Small intestine (tissue), 7 donors: ENCODE data around the gene TANGO6. TPM values are rescaled to one million over a fixed set of nuclear protein-coding genes. Genes with fewer than 3 reads are reported as not detected.
A peak's percentile ranks its signal among the peaks of the same experiment; 100 is the strongest.

Source experiments
- DNase-seq, 2 donors: peaks; one replicate each; pipeline versions ENCODE4 v3.0.0 to v3.0.0-alpha.2; 2013
- FAIRE-seq: peaks from 2 replicates; lab custom pipeline; 2012; peaks lifted over from hg19 to GRCh38; lab: Jason Lieb, UNC
- H3K27ac ChIP-seq, 3 donors: one replicate each; pipeline ENCODE4 v1.5.1; 2013; ENCODE audit warnings: low read length in 2 of 3, mild to moderate bottlenecking in 2 of 3, control low read depth in 1 of 3, inconsistent platforms in 1 of 3, low read depth in 1 of 3, moderate library complexity in 1 of 3
- H3K27me3 ChIP-seq, 3 donors: one replicate each; pipeline ENCODE4 v1.6.1; 2013; ENCODE audit warnings: low read length in 3 of 3, inconsistent platforms in 1 of 3; ENCODE audit not compliant: control insufficient read depth in 3 of 3, insufficient read depth in 3 of 3
- H3K36me3 ChIP-seq, 3 donors: one replicate each; pipeline ENCODE4 v1.6.1; 2013; ENCODE audit warnings: low read length in 3 of 3, inconsistent platforms in 1 of 3, low read depth in 1 of 3, mild to moderate bottlenecking in 1 of 3, moderate library complexity in 1 of 3; ENCODE audit not compliant: control insufficient read depth in 3 of 3, insufficient read depth in 2 of 3
- H3K4me1 ChIP-seq, 3 donors: one replicate each; pipeline ENCODE4 v1.6.1; 2013; ENCODE audit warnings: low read length in 2 of 3, inconsistent platforms in 1 of 3, low read depth in 1 of 3, mild to moderate bottlenecking in 1 of 3, moderate library complexity in 1 of 3; ENCODE audit not compliant: control insufficient read depth in 3 of 3, insufficient read depth in 2 of 3
- H3K4me3 ChIP-seq, 3 donors: one replicate each; pipeline ENCODE4 v1.5.1; 2013; ENCODE audit warnings: low read length in 3 of 3, control low read depth in 1 of 3, inconsistent platforms in 1 of 3, low read depth in 1 of 3, mild to moderate bottlenecking in 1 of 3, moderate library complexity in 1 of 3
- H3K9me3 ChIP-seq, 2 donors: one replicate each; pipeline ENCODE4 v1.6.1; 2013; ENCODE audit warnings: low read depth in 1 of 2, low read length in 1 of 2; ENCODE audit not compliant: control insufficient read depth in 2 of 2, insufficient read depth in 1 of 2
- WGBS, 3 donors: extraction: QIAGEN DNeasy Blood & Tissue Kit; methylation state at CpG; one replicate each; pipeline ENCODE4 v1.1.7; 2013; 5-methylcytosine and 5-hydroxymethylcytosine counted together
- polyA plus RNA-seq, 4 donors: library from polyadenylated mRNA; stranded (reverse) in 3 of 4; unstranded in 1 of 4; fragments of 200-250 nt in 3 of 4; fragments of 120-200 nt in 1 of 4; gene quantifications; one replicate each; pipeline versions ENCODE4 v1.2.1 to v1.2.3, GENCODE V29; 2013
- donor health status: healthy with polysubstance abuse.
- donor health status: control.
- donor health status: control.
- donor health status: Bipolar disorder and iron deficiency.
- donor health status: healthy.

The TANGO6 gene
- polyA plus RNA-seq, 4 donors = 0.67 to 7.7 (median 2.9) TPM

- H3K9me3 ChIP-seq = no peaks in the 10 kb centered on the region
- no peaks in the 10 kb centered on the region for H3K27me3 ChIP-seq
- 81 to 86% (median 85%) methylated on average over 5 of the region's 5 CpGs for WGBS, 3 donors
- DNase-seq (no peak), FAIRE-seq (no peak)
- no peak overlapping the region for H3K4me3 ChIP-seq
- no peak overlapping the region for H3K27ac ChIP-seq
- peaks cover 2 to 8% (median 4%) of the 10 kb centered on the region in 3 donors for H3K4me1 ChIP-seq
- peaks cover 0 to 6% (median 0%) of the 10 kb centered on the region in 3 donors for H3K36me3 ChIP-seq
Measured at GRCh38 chr16:69085032-69085695, 241.8 kb downstream of the TANGO6 start.

- no peaks in the 10 kb centered on the region for H3K27me3 ChIP-seq
- WGBS, 3 donors = 66 to 83% (median 78%) methylated on average over 3 of the region's 3 CpGs
- DNase-seq = no peak
Measured at GRCh38 chr16:69087161-69087581, 243.8 kb downstream of the TANGO6 start.

DNA sequence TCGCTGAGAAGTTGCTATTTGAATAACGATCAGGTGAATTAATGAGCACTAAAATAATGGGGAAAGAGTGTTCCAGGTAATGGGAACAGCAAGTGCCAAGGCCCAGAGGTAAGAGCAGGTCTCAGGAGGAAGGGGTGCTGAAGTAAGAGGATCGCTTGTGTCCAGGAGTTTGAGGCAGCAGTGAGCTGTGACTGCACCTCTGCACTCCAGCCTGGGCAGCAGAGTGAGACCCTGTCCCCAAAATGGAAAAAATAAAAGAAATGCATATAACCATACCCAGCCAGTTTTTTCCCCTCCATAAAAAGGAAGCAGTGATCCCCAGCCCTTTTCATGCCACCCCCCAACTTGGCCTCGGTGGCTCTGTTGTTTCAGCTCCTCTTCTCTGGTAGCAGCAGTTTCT is 245.4 kb downstream of the TANGO6 start:
- Histone ChIP-seq H3K27ac (no peak overlapping the region), H3K9me3 (no peaks in the 10 kb centered on the region), H3K36me3 (peaks cover 0 to 2% (median 0%) of the 10 kb centered on the region in 3 donors), H3K4me1 (peaks cover 2 to 8% (median 4%) of the 10 kb centered on the region in 3 donors), H3K27me3 (no peaks in the 10 kb centered on the region), H3K4me3 (no peak overlapping the region)
- FAIRE-seq (no peak), DNase-seq (no peak)
- WGBS, 3 donors = 65 to 81% (median 65%) methylated on average over 4 of the region's 4 CpGs

More at GRCh38 chr16:69087161-69087581, 243.8 kb downstream of the TANGO6 start:
- no peak overlapping the region for H3K4me3 ChIP-seq
- no peak for FAIRE-seq
- no peaks in the 10 kb centered on the region for H3K9me3 ChIP-seq
- H3K4me1 ChIP-seq = peaks cover 2 to 8% (median 4%) of the 10 kb centered on the region in 3 donors
- peaks cover 0 to 6% (median 0%) of the 10 kb centered on the region in 3 donors for H3K36me3 ChIP-seq
- no peak overlapping the region for H3K27ac ChIP-seq

DNA sequence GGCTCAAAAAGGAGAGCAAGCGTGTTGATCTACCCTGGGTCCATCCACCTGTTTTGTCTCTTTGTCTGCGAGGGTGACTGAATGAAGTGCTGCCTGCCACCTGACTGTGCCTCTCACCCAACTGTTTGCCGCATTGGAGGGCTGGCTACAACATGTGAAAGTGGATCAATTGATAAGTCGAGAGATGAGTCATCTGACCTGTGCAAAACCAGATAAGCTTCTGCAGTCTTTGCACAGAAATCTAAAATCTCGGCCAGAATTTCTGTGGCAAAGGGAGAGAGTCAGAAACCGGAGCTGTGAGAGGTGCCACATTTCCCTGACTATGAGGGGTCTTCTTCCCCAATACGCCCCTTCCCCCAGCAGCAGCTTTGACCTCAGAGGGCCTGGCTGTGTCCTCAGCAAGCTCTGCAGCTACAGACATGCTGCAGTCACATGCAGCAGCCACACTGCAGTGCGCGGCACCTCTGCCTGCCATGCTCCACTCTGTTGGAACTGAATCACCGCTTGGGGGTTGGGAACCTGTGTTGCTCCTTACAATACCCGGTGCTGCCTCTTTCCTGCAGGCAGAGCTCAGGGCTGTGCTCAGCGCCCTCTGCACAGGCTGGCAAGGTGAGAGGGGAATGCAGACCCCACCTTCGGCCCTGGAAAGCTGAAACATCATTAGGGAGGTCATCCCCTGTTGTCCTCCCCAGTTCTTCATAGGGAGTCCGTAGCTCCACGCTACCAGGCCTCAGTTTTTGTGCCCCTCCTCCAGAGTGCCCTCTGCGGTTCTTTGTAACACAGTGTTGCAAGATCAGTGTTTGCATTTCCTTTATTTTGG is 246.0 kb downstream of the TANGO6 start:
- DNase-seq (peak; percentile 32 to 68), FAIRE-seq (no peak)
- no peaks in the 10 kb centered on the region for H3K27me3 ChIP-seq
- no peaks in the 10 kb centered on the region for H3K9me3 ChIP-seq
- WGBS, 3 donors = 22 to 45% (median 30%) methylated on average over 16 of the region's 16 CpGs
- H3K36me3 ChIP-seq = peaks cover 0 to 2% (median 0%) of the 10 kb centered on the region in 3 donors
- H3K27ac ChIP-seq = no peak overlapping the region
- H3K4me1 ChIP-seq = peaks cover 2 to 8% (median 4%) of the 10 kb centered on the region in 3 donors
- H3K4me3 ChIP-seq = no peak overlapping the region

DNA sequence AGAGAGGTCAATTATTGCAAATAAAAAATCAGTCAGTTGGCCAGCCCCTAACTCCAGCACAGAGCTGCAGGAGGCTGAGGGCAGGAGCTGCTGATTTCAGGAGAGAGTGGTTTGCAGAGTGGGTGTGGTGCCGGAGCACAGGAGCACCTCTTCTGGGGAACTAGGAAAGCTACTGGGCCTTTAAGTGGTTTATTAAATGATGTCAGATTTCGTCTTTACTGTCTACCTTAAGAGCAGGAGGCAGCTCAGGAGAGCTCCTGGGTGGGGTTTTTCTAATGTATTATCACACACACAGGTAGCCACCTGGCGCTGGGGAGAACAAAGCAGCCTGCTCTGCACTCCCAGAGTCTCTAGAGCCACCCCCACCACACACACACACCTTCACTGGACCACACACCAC is 250.6 kb downstream of the TANGO6 start:
- Histone ChIP-seq H3K4me1 (peaks cover 2 to 7% (median 4%) of the 10 kb centered on the region in 3 donors), H3K4me3 (no peak overlapping the region), H3K9me3 (no peaks in the 10 kb centered on the region), H3K27ac (no peak overlapping the region), H3K27me3 (no peaks in the 10 kb centered on the region), H3K36me3 (no peaks in the 10 kb centered on the region)
- DNase-seq (no peak), FAIRE-seq (no peak)
- WGBS, 3 donors = 24 to 54% (median 50%) methylated on average over 3 of the region's 3 CpGs

DNA sequence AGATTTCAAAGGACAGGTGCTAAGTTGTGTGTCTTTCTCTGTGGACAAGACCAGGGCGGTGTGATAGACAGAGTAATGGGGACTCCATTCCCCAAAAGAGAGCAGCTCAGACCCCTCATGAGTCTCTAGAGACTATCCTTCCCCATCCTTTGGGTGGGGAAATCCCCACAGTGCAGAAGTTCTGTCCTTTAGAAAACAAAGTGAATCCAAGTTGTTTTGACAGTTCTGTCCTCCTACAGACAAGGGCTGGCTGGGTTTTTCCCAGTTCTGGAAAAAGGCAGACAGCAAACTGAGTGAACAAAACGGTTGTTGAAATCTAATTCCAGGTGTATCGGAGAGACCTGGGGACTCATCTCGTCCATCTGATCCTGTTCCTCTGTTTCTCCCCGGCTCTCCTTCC is 251.2 kb downstream of the TANGO6 start:
- DNase-seq = no peak
- Histone ChIP-seq H3K4me3 (no peak overlapping the region), H3K27me3 (no peaks in the 10 kb centered on the region), H3K36me3 (no peaks in the 10 kb centered on the region), H3K27ac (no peak overlapping the region), H3K4me1 (peaks cover 0 to 2% (median under 1%) of the 10 kb centered on the region in 3 donors), H3K9me3 (no peaks in the 10 kb centered on the region)
- no peak for FAIRE-seq
- 75 to 85% (median 77%) methylated on average over 5 of the region's 5 CpGs for WGBS, 3 donors

DNA sequence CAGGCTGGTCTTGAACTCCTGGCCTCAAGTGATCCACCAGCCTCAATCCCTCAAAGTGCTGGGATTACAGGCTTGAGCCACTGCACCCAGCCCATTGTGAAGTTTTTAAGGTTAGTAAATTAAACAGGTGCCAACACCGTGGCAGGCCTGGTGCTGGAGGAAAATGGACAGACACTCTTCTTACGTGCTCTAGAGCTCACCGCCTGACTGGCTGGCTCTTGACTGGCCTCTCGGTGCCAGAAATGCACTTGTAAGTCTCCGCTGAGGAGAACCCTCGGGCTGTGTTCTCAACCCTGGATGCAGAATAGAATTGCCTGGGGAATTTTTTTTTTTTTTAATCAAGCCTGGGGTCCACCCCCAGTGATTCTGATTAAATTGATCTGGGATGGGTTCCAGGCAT is 251.9 kb downstream of the TANGO6 start:
- no peak overlapping the region for H3K4me3 ChIP-seq
- WGBS, 3 donors = 88 to 92% (median 92%) methylated on average over 6 of the region's 6 CpGs
- peaks cover 0 to 3% (median 0%) of the 10 kb centered on the region in 3 donors for H3K27me3 ChIP-seq
- H3K36me3 ChIP-seq = no peaks in the 10 kb centered on the region
- no peak overlapping the region for H3K27ac ChIP-seq
- H3K4me1 ChIP-seq = no peaks in the 10 kb centered on the region
- DNase-seq (no peak), FAIRE-seq (no peak)
- no peaks in the 10 kb centered on the region for H3K9me3 ChIP-seq

DNA sequence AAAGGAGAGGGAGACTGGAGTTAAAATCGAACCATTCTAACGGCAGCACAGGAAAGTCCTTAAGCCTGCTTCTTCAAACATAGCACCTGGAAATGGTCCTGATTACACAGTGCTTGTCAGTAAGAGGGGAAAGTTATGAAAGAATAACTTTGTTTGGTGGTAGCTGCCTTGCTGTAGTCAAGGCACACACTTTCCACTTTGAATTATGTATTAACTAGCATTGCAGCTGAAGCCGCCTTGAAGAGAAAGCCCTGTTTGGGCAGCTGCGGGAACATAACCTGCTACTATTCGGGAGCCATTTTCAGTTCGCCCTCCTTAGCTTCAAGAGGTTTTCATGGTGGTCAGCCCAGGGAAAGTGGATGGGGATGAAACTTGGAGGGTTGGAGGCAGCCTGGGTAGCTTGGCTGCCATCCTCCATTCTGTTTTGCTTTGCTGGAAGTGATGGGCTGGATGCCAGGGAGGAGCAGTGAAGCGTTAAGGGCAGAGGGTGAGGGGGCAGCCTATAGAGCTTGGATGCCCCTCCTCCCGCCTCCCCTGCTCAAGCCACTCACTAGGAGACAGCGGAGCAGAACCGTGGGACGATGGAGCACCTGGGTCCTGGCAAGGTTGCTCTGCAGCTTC is 256.9 kb downstream of the TANGO6 start:
- 73 to 82% (median 77%) methylated on average over 11 of the region's 11 CpGs for WGBS, 3 donors
- DNase-seq (no peak), FAIRE-seq (no peak)
- peaks cover 0 to 5% (median 0%) of the 10 kb centered on the region in 3 donors for H3K27me3 ChIP-seq
- no peak overlapping the region for H3K27ac ChIP-seq
- H3K36me3 ChIP-seq = no peaks in the 10 kb centered on the region
- peaks cover 0 to 4% (median 0%) of the 10 kb centered on the region in 3 donors for H3K4me1 ChIP-seq
- no peak overlapping the region for H3K4me3 ChIP-seq
- H3K9me3 ChIP-seq = no peaks in the 10 kb centered on the region
